MG63 (cell line): ENCODE measurements around the gene NTNG1. TPM values are rescaled to one million over a fixed set of nuclear protein-coding genes. Genes with fewer than 3 reads are reported as not detected.
"Not testable (repeated sequence)": the region's sequence is repeated elsewhere in the genome, so short reads cannot be mapped to it uniquely, and the experiment has no call there.

Source experiments
- DNase-seq: peaks from one replicate; pipeline ENCODE4 v3.0.0-alpha.2; 2020
- H3K27me3 ChIP-seq: fragments of 250-450 bp; sonication (Bioruptor Pico); 2 replicates; pipeline ENCODE4 v1.5.1; 2020; ENCODE audit warnings: mild to moderate bottlenecking, moderate library complexity
- H3K36me3 ChIP-seq: fragments of 250-450 bp; sonication (Bioruptor Pico); 2 replicates; pipeline ENCODE4 v1.5.1; 2020; ENCODE audit warnings: mild to moderate bottlenecking, moderate library complexity
- H3K4me3 ChIP-seq: fragments of 250-450 bp; sonication (Bioruptor Pico); 2 replicates; pipeline ENCODE4 v1.5.1; 2020; ENCODE audit warnings: mild to moderate bottlenecking, moderate library complexity
- H3K9me3 ChIP-seq: fragments of 250-450 bp; sonication (Bioruptor Pico); 2 replicates; pipeline ENCODE4 v1.5.1; 2020; ENCODE audit warnings: mild to moderate bottlenecking, moderate library complexity
- total RNA-seq: library from RNA; depleted of rRNA; stranded (reverse); fragments of >200 nt; shearing (Covaris generic); gene quantifications from 2 replicates; pipeline ENCODE4 v1.2.3, GENCODE V29; 2014; ENCODE audit warnings: low replicate concordance

The NTNG1 gene
- total RNA-seq, 1 experiment from 2014 or later: 0.13 TPM

DNA sequence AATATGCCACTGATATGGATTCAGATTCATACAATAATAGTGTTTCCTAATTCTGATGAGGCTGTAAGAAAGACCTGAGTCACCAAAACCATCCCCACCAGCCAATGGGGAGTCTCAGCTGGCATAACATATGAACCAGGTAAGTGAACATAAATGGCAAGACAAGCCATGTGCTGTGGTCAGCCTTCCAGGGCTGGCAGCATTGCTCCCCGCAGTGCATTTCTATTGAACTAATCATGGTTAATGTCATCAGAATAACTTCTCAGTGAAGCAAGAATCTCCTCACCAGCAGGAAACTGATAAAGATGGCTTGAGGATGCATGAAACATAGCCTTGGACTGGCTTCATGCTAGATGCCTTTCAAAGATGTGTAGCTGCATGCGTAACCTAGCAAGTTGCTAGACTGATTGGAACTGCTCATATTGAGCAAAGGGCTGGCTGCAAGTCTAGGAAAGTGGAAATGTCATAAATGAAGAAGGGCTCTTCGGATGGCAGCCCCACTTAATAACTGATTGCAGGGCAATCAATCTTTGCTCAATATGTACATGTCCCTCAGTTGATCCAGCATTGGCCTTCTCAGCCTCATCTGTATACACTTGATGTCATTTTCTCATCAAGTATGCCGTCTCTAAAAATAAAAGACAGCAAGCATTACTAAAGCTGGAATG lies 88.0 kb downstream of the NTNG1 start:
- Histone ChIP-seq H3K4me3 (no peak overlapping the region), H3K36me3 (no peaks in the 10 kb centered on the region), H3K27me3 (no peaks in the 10 kb centered on the region), H3K9me3 (no peaks in the 10 kb centered on the region)
- DNase-seq: no peak

DNA sequence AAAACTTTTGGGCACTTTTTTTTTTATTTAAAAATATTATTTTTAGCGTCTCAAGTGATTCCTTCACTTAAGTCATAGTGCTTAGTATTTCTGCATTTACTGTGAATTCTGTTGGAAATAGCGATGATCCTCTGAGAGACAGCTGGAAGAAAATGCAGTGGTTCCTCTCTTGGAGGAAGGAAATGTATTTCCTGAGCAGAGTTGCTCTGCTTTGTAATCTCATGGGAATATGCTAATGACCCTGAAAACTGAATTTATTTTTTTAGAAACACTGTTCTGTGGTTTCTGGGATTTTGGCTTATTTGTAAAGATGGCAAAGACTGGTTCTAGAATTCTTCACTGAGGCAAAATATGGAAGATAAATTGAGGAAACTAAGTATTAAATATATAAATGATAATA lies 88.9 kb downstream of the NTNG1 start:
- DNase-seq: no peak
- Histone ChIP-seq H3K36me3 (no peaks in the 10 kb centered on the region), H3K4me3 (no peak overlapping the region), H3K9me3 (no peaks in the 10 kb centered on the region), H3K27me3 (no peaks in the 10 kb centered on the region)

DNA sequence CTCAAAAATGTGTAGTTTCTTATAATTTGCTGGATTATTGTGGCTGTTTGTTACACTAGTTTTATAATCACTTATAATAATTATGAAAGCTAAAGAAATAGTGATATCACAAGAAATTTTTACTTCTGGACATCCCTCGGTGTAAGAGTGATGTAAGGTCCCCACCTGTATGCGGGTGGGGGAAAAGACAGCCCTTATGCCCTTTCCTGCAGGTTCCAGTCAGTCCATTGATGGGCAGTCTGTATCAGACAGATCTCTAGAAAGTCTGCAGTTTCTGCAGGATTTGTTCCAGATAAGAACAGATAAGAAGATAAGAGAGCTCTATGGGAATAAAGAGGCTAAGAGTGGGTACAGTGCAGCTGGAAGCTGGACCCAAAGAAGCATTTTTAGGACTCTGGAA lies 89.3 kb downstream of the NTNG1 start:
- Histone ChIP-seq H3K36me3 (no peaks in the 10 kb centered on the region), H3K9me3 (no peaks in the 10 kb centered on the region), H3K27me3 (no peaks in the 10 kb centered on the region), H3K4me3 (no peak overlapping the region)
- no peak for DNase-seq

DNA sequence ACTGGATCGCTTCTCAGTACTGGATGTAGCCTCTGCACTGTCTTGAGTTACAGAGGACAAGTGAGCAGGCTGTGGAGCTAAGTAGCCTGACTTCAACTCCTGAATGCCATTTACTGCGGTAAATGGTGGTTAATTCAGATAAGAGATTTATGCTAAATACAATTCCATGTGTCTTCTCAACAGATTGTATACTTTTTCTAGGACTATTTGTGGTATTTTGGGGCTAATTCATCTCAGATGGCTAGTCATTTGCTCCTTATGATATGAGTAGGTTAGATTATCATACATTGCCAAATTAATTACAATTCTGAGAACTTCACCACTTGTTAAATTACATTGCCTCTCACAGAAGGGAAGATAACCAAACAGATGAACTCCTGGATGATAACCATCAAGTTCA lies 90.5 kb downstream of the NTNG1 start:
- Histone ChIP-seq H3K4me3 (no peak overlapping the region), H3K9me3 (no peaks in the 10 kb centered on the region), H3K36me3 (no peaks in the 10 kb centered on the region), H3K27me3 (no peaks in the 10 kb centered on the region)
- DNase-seq: no peak

DNA sequence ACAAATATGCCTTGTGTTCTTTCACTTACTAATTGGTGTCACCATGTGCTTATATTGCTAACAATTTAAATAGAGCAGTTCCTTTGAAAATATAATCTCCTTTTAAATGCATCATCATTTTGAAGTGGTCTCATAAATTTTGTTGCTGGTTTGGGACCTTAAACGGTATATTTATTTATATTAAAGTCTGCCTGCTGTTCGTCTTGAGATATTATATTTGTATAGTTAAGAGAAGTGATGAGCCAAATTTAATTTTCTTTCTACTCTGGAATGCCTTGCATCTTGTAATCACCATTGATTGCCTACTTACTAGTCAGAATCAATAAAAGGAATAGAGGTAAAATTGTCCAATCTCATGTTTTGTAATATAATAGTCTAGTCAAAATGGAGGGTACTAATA lies 91.6 kb downstream of the NTNG1 start:
- no peak for DNase-seq
- no peaks in the 10 kb centered on the region for H3K27me3 ChIP-seq
- H3K9me3 ChIP-seq: peaks cover 2% of the 10 kb centered on the region; the same call in 1 of the 2 replicates
- no peaks in the 10 kb centered on the region for H3K36me3 ChIP-seq
- H3K4me3 ChIP-seq: no peak overlapping the region

DNA sequence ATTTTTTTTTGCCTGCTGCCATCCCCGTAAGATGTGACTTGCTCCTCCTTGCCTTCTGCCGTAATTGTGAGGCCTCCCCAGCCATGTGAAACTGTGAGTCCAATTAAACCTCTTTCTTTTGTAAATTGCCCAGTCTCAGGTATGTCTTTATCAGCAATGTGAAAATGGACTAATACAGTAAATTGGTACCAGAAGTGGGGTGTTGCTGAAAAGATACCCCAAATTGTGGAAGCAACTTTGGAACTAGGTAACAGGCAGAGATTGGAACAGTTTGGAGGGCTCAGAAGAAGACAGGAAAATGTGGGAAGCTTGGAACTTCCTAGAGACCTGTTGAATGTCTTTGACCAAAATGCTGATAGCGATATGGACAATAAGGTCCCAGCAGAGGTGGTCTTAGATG lies 95.9 kb downstream of the NTNG1 start:
- H3K9me3 ChIP-seq, H3K4me3 ChIP-seq, H3K36me3 ChIP-seq, H3K27me3 ChIP-seq, DNase-seq: not testable (repeated sequence)

DNA sequence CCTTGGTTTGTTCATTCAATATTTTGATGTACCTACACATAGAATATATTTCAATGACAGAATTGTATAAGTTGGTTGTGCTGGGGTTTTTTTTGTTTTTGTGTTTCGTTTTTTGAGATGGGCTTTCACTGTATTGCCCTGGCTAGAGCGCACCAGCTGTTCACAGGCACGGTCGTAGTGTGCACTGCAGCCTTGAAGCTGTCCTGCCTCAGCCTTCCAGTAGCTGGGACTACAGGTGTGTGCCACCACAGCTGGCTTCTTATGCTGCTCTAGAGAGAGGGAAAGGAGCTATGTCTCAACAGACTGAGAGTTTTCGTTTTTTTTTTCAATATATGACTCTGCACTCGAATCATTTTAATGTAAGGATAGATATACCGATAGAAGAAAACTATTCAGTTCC lies 102.6 kb downstream of the NTNG1 start:
- Histone ChIP-seq H3K4me3 (no peak overlapping the region), H3K9me3 (no peaks in the 10 kb centered on the region), H3K36me3 (no peaks in the 10 kb centered on the region), H3K27me3 (no peaks in the 10 kb centered on the region)
- no peak for DNase-seq

DNA sequence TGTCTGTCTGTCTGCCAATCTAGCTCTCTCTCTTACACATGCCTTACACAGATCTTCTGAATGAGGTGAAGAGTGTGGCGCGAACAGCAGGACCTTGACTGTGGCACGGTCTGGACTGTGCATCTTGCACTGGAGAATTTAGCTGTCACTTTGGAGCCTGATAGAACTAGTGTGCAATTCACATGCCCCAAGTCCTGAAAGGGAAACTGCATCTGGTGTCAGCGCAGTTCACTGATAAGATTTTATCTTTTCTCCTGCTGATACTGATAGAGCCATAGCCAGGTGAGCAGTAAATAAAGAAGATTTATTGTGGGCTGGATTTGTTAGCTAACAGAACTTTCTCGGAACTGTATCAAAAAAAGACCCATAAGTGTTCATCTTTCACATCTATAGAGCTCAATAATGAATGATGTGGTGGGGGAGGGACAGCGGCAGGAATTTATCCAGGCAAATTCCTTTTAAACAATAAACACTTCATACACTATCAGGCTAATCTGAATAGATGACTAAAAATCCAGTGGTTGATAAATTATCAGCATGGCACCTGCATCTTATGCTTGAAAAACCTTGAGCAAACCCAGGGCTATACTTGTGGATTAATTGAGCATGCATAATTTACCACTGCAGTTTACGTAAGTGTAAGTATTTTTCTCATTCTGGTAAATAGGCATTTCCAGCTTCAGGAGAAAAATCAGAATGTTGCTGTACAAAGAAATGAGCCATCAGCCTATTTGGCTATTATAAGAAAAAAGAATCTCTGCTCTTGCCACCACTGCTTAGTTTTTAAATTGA lies 104.1 kb downstream of the NTNG1 start:
- DNase-seq: no peak
- H3K27me3 ChIP-seq: no peaks in the 10 kb centered on the region
- no peak overlapping the region for H3K4me3 ChIP-seq
- H3K9me3 ChIP-seq: no peaks in the 10 kb centered on the region
- H3K36me3 ChIP-seq: no peaks in the 10 kb centered on the region

DNA sequence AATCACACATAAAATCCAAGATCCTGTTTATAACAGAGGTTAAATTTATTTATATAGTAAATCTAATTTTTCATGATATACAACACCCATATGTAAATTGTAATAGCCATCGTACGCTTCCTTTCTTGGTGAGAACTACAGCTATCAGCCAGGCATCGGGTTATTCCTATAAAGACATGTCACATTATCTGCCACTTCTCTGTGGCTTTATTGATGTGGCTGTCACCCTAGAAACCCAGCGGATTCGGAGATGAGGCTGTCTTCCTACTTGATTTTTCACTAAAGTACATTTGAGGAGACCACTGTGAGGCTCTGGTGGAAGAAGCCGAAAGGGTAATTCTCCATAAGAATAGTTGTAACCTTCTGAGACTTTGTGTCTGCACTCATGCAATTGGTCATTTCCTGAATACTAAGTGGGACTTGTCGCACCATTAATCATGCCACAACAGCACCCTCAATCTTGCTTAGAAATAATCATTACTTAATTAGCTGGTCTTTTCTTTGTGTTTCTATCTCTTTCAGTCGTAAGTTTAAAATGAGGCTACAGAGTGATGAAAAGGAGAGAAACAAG lies 106.0 kb downstream of the NTNG1 start:
- Histone ChIP-seq H3K36me3 (no peaks in the 10 kb centered on the region), H3K9me3 (no peaks in the 10 kb centered on the region), H3K27me3 (no peaks in the 10 kb centered on the region), H3K4me3 (no peak overlapping the region)
- DNase-seq: no peak

DNA sequence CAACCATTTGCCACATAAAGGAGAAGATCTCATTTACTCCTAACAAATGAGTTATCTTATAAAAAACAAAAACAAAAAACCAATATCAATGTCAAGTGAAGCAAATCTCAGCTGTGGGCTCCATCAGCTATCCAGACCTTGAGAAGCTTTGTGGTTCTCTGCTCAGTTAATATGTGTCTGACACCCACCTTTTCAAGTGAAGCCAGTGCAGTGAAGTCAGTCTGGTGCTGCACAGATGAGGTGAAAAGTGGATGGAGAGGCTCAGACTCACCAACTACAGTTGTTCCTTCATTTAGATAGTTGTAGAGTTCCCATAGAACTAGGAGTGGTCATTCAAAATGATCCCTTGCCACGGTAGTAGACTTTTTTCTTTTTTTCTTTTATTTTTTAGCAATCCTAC lies 106.8 kb downstream of the NTNG1 start:
- H3K36me3 ChIP-seq: no peaks in the 10 kb centered on the region
- H3K4me3 ChIP-seq: no peak overlapping the region
- no peak for DNase-seq
- no peaks in the 10 kb centered on the region for H3K9me3 ChIP-seq
- H3K27me3 ChIP-seq: no peaks in the 10 kb centered on the region

DNA sequence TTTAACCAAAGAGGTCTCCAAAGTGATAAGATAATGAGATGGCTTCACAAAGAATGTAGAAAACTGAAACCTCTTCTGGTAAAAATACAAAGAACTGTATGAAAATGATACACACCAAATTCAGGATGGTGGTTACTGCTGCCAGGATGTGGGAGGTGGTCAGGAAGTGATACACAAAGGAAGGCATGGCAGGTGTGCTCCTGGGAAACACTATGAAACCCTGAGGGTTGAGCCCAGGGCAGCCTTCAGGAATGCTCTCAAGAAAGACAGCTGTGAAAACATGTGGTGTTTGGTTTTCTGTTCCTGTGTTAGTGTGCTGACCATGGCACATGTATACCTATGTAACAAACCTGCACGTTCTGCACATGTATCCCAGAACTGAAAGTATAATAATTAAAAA lies 109.3 kb downstream of the NTNG1 start:
- DNase-seq: no peak

DNA sequence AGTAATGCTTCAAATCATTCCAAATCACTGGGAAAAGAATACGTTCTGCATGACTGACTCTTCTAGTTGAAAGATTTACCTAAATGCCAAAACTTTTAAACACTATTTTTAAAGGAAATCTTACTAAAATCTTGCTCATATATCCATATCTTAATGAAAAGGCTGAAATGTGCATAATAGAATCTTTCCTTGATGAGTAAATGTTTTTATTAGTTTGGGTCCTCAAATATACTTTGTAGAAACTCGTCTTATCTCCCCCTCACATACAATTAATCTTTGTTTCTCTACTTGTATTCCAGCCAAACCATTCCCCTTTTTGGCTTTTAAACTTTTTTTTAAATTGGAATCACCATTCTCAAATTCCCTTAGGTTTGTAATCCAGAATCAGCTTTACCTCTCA lies 110.2 kb downstream of the NTNG1 start:
- no peaks in the 10 kb centered on the region for H3K9me3 ChIP-seq
- H3K36me3 ChIP-seq: no peaks in the 10 kb centered on the region
- H3K4me3 ChIP-seq: no peak overlapping the region
- no peaks in the 10 kb centered on the region for H3K27me3 ChIP-seq
- DNase-seq: no peak

More for the DNA sequence above, 109.3 kb downstream of the NTNG1 start:
- Histone ChIP-seq H3K27me3 (no peaks in the 10 kb centered on the region), H3K4me3 (no peak overlapping the region), H3K36me3 (no peaks in the 10 kb centered on the region), H3K9me3 (no peaks in the 10 kb centered on the region)

DNA sequence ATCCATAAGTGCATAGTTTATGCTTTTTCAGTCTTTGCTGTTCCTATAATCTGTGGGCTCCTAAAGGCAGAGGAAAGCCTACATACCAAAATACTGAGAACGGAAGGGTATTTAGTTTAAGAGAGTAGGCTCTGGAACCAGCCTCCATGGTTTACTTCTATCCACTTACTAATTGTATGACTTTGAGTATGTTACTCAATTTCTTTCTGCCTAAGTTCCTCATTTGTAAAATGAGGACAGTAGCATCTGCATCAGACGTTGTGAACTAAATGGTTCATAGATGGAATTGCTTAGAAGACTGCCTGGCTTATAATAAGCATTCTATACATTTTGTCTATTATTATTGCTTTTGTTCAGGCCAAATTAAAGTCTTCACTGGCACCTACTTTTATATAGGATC lies 111.0 kb downstream of the NTNG1 start:
- H3K27me3 ChIP-seq: no peaks in the 10 kb centered on the region

DNA sequence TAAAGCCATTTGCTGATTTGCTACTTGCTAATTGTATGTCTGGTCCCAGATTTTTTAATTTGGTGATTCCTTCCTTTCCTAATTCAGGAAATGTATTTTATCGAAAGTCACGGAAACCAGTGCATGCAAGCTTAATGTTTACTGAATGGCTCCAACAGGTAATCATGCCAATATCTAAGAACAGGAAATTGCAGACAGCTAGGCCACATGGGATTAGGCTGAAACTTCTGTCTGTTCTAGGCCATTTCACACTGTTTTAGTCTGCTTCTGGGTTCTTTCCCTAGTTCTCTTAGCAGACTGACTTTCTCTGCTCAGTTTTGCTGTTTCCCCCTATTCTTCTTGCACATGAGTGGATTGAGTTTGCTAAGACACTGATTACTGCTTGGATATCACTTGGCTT lies 111.4 kb downstream of the NTNG1 start:
- Histone ChIP-seq H3K4me3 (no peak overlapping the region), H3K27me3 (no peaks in the 10 kb centered on the region), H3K9me3 (no peaks in the 10 kb centered on the region), H3K36me3 (no peaks in the 10 kb centered on the region)
- no peak for DNase-seq

More for the DNA sequence above, 111.0 kb downstream of the NTNG1 start:
- no peak for DNase-seq
- H3K4me3 ChIP-seq: no peak overlapping the region
- no peaks in the 10 kb centered on the region for H3K9me3 ChIP-seq
- no peaks in the 10 kb centered on the region for H3K36me3 ChIP-seq

DNA sequence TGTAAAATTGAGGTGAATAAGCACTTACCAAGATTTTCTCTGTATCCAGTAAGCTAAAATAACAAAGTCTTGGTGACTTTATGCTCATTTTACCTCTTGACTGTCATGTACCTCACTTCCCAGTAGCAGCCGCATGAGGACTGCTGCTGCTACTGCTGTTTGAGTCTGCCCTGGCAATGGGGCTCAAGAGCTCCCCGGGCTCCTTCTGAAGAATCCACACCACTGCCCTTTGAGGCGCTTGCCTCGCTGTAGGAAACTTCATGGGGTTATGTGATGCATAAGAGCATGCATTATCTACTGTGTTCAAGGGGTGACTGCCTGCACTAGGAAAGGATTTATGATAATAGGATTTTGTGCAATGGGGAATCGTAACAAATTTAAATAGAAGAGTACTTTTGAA lies 113.5 kb downstream of the NTNG1 start:
- no peaks in the 10 kb centered on the region for H3K9me3 ChIP-seq
- no peaks in the 10 kb centered on the region for H3K27me3 ChIP-seq
- DNase-seq: no peak

DNA sequence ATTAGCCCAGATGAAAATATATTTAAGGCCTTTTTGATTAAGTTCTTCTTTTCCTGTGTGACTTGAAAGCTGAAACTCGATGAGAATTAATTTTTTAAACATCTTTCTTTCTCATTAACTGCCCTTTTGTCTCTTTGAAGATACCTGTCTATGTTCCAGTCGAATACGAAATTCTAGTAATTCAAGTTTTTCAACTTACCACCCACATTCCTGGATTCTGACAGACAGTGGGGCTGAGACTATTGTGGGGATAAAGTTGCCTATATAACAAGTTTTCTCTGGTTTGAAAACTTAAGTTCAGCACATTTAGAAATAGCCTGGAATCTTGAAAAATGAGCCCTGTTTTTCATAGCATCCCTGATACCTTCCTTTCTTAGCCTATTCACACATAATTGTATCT lies 114.6 kb downstream of the NTNG1 start:
- no peaks in the 10 kb centered on the region for H3K36me3 ChIP-seq
- no peak overlapping the region for H3K4me3 ChIP-seq
- DNase-seq: no peak
- H3K27me3 ChIP-seq: no peaks in the 10 kb centered on the region
- H3K9me3 ChIP-seq: no peaks in the 10 kb centered on the region

More for the DNA sequence above, 113.5 kb downstream of the NTNG1 start:
- no peaks in the 10 kb centered on the region for H3K36me3 ChIP-seq
- no peak overlapping the region for H3K4me3 ChIP-seq

DNA sequence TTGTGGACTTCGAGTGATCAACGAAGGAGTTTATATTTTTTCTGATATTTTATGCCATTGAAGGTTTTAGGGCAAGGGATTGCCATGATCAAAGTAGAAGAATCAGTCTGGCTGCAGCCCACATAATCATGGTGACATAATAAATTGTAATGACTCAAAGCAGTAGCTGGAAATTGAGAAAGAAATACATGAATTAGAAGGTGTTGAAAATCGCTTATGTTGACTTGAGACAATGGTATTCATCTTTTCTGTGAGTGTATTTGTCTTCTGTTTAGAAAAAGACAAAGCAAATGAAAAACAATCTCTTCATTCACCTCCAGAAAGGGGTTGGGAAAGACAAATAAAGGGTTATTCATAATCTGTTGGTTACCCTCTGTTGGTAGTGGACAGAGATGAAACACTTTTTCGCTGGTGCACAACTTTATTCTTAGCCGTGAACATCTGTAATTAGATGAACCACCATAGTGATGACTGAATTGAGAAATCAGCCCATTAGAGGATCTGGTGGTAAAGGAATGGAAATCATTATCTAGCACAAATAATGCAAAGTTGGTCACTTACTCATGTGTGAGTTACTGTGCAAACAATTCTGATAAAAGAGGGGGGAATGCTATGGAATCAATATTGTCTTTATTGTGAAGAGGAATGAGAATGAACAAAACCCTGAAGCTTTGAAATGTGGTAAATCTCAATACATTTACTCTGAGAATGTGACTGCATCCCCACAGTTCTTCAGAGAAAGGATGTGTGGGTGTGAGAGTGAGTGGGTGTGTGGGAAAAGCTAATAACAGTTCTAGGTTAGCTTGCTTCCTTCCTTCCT lies 121.8 kb downstream of the NTNG1 start:
- H3K4me3 ChIP-seq: no peak overlapping the region
- DNase-seq: no peak
- 0 out of 2 replicates have a peak, but pooled peaks cover 2% of the 10 kb centered on the region for H3K9me3 ChIP-seq
- H3K36me3 ChIP-seq: no peaks in the 10 kb centered on the region
- no peaks in the 10 kb centered on the region for H3K27me3 ChIP-seq
